ENCODE data around the gene C16orf92. TPM values are rescaled to one million over a fixed set of nuclear protein-coding genes. Genes with fewer than 3 reads are reported as not detected.

Gene C16orf92
- total and polyA plus RNA-seq, 2 donors from 2014 or later = not detected

- Histone ChIP-seq H3K9me3 (ENCODE audit: control insufficient read depth in 2 of 3, insufficient read depth in 1 of 3, low read length in 3 of 3) (no peaks in the 10 kb centered on the region), H3K27me3 (ENCODE audit: control insufficient read depth, insufficient read depth, low read length) (no peaks in the 10 kb centered on the region), H3K4me3 (ENCODE audit: low read length in 3 of 3) (no peak overlapping the region), H3K27ac (ENCODE audit: low read depth in 2 of 2, low read length in 2 of 2) (no peak overlapping the region), H3K9ac (ENCODE audit: low read length in 3 of 3) (no peak overlapping the region), H3K36me3 (ENCODE audit: control insufficient read depth in 2 of 3, insufficient read depth in 3 of 3, low read length in 3 of 3) (no peaks in the 10 kb centered on the region), H3K4me1 (ENCODE audit: control insufficient read depth in 2 of 3, insufficient read depth in 2 of 3, low read depth in 1 of 3, low read length in 3 of 3) (peaks cover 0 to 3% (median 0%) of the 10 kb centered on the region in 3 donors)
- FAIRE-seq = no peak
- DNase-seq = no peak
- TF ChIP-seq CTCF (IDR thresholded peaks at IDR 0.05; ENCODE audit: borderline replicate concordance, extremely low read depth, insufficient read depth) = no peak
- intact Hi-C loops (cut with DNase I) = no loop called here
Observed at GRCh38 chr16:30026449-30026848, 3.5 kb downstream of the C16orf92 start.

- no peak for FAIRE-seq
- TF ChIP-seq CTCF (IDR thresholded peaks at IDR 0.05; ENCODE audit: borderline replicate concordance, extremely low read depth, insufficient read depth) = no peak
- no peaks in the 10 kb centered on the region for H3K36me3 ChIP-seq (ENCODE audit: control insufficient read depth in 2 of 3, insufficient read depth in 3 of 3, low read length in 3 of 3)
- H3K4me1 ChIP-seq (ENCODE audit: control insufficient read depth in 2 of 3, insufficient read depth in 2 of 3, low read depth in 1 of 3, low read length in 3 of 3) = no peaks in the 10 kb centered on the region
- intact Hi-C loops (cut with DNase I) = no loop called here
- DNase-seq = no peak
- no peak overlapping the region for H3K9ac ChIP-seq (ENCODE audit: low read length in 3 of 3)
- peaks cover 3% of the 10 kb centered on the region for H3K27me3 ChIP-seq (ENCODE audit: control insufficient read depth, insufficient read depth, low read length)
- H3K4me3 ChIP-seq (ENCODE audit: low read length in 3 of 3) = no peak overlapping the region
- no peak overlapping the region for H3K27ac ChIP-seq (ENCODE audit: low read depth in 2 of 2, low read length in 2 of 2)
- no peaks in the 10 kb centered on the region for H3K9me3 ChIP-seq (ENCODE audit: control insufficient read depth in 2 of 3, insufficient read depth in 1 of 3, low read length in 3 of 3)
Observed at GRCh38 chr16:30027588-30028437, 4.8 kb downstream of the C16orf92 start.

GRCh38 chr16:30028438-30029076 lies 5.6 kb downstream of the C16orf92 start:
- intact Hi-C loops (cut with DNase I) = no loop called here
- no peak overlapping the region for H3K27ac ChIP-seq (ENCODE audit: low read depth in 2 of 2, low read length in 2 of 2)
- no peak overlapping the region for H3K4me3 ChIP-seq (ENCODE audit: low read length in 3 of 3)
- DNase-seq (peak in 3 of 5 donors; percentile 60 to 68 (median 67)), FAIRE-seq (no peak)
- no peaks in the 10 kb centered on the region for H3K36me3 ChIP-seq (ENCODE audit: control insufficient read depth in 2 of 3, insufficient read depth in 3 of 3, low read length in 3 of 3)
- no peak for TF ChIP-seq CTCF (IDR thresholded peaks at IDR 0.05; ENCODE audit: borderline replicate concordance, extremely low read depth, insufficient read depth)
- H3K4me1 ChIP-seq (ENCODE audit: control insufficient read depth in 2 of 3, insufficient read depth in 2 of 3, low read depth in 1 of 3, low read length in 3 of 3) = no peaks in the 10 kb centered on the region
- H3K9me3 ChIP-seq (ENCODE audit: control insufficient read depth in 2 of 3, insufficient read depth in 1 of 3, low read length in 3 of 3) = no peaks in the 10 kb centered on the region
- H3K9ac ChIP-seq (ENCODE audit: low read length in 3 of 3) = no peak overlapping the region
- H3K27me3 ChIP-seq (ENCODE audit: control insufficient read depth, insufficient read depth, low read length) = peaks cover 3% of the 10 kb centered on the region

All from kidney (tissue), 14 donors.